Brain microvascular endothelial cell (primary cell): Measurements from ENCODE around the gene TRNAU1AP.
"Not testable (repeated sequence)": the region's sequence is repeated elsewhere in the genome, so short reads cannot be mapped to it uniquely, and the experiment has no call there.

Experiments used
- DNase-seq: peaks from one replicate; pipeline ENCODE4 v3.0.0-alpha.2; 2020
- H3K27ac ChIP-seq: fragments of 250-450 bp; sonication (Bioruptor Pico); 2 replicates; pipeline ENCODE4 v1.5.1; 2020; ENCODE audit warnings: mild to moderate bottlenecking, moderate library complexity
- H3K27me3 ChIP-seq: fragments of 250-450 bp; sonication (Bioruptor Pico); replicated peaks from 2 replicates; pipeline ENCODE4 v1.5.1; 2020; ENCODE audit warnings: mild to moderate bottlenecking
- H3K36me3 ChIP-seq: fragments of 250-450 bp; sonication (Bioruptor Pico); replicated peaks from 2 replicates; pipeline ENCODE4 v1.5.1; 2020; ENCODE audit warnings: mild to moderate bottlenecking
- H3K4me3 ChIP-seq: 2 replicates; pipeline ENCODE4 v1.5.1; 2011; ENCODE audit warnings: low read depth, mild to moderate bottlenecking, control low read depth, low read length, moderate library complexity
- CTCF ChIP-seq: IDR thresholded peaks from 2 replicates; pipeline ENCODE4 v1.5.1; 2011; ENCODE audit warnings: low read depth, mild to moderate bottlenecking, moderate library complexity, low read length, control low read depth, inconsistent platforms; ENCODE audit errors: missing control alignments
- in situ Hi-C: cut with HindIII; loops from 2 replicates; pipeline ENCODE4 v1.10.0; 2017; ENCODE audit warnings: low sequenced_read_pairs, low pct_ligation_motif_present

Gene TRNAU1AP

GRCh38 chr1:28534671-28535070, 18.2 kb upstream of the TRNAU1AP start:
- Histone ChIP-seq H3K36me3 (peaks cover 40% of the 10 kb centered on the region), H3K4me3 (no peak overlapping the region), H3K27ac (no peak overlapping the region), H3K27me3 (no peaks in the 10 kb centered on the region)
- in situ Hi-C loops = no loop called here
- TF ChIP-seq CTCF = no peak
- no peak for DNase-seq

GRCh38 chr1:28535180-28535579, 17.7 kb upstream of the TRNAU1AP start:
- Histone ChIP-seq H3K4me3 (no peak overlapping the region), H3K27me3 (no peaks in the 10 kb centered on the region), H3K27ac (no peak overlapping the region), H3K36me3 (peaks cover 38% of the 10 kb centered on the region)
- no peak for DNase-seq
- in situ Hi-C loops = no loop called here
- no peak for TF ChIP-seq CTCF

GRCh38 chr1:28537457-28538199, 15.3 kb upstream of the TRNAU1AP start:
- TF ChIP-seq CTCF = no peak
- Histone ChIP-seq H3K36me3 (peaks cover 28% of the 10 kb centered on the region), H3K4me3 (no peak overlapping the region), H3K27me3 (no peaks in the 10 kb centered on the region), H3K27ac (no peak overlapping the region)
- in situ Hi-C loops = no loop called here
- DNase-seq = no peak

GRCh38 chr1:28538286-28538685, 14.6 kb upstream of the TRNAU1AP start:
- no peak for DNase-seq
- Histone ChIP-seq H3K27me3 (no peaks in the 10 kb centered on the region), H3K4me3 (no peak overlapping the region), H3K27ac (no peak overlapping the region), H3K36me3 (peaks cover 28% of the 10 kb centered on the region)
- TF ChIP-seq CTCF = no peak
- in situ Hi-C loops = no loop called here

- no peak overlapping the region for H3K4me3 ChIP-seq
- no peak for DNase-seq
- in situ Hi-C loops = no loop called here
- H3K36me3 ChIP-seq = peaks cover 19% of the 10 kb centered on the region
- TF ChIP-seq CTCF = peak; percentile 43
- H3K27ac ChIP-seq = no peak overlapping the region
- no peaks in the 10 kb centered on the region for H3K27me3 ChIP-seq
Observed at GRCh38 chr1:28540651-28541050, 12.2 kb upstream of the TRNAU1AP start.

- H3K36me3 ChIP-seq = peaks cover 10% of the 10 kb centered on the region
- H3K27me3 ChIP-seq, in situ Hi-C loops, H3K27ac ChIP-seq, DNase-seq, H3K4me3 ChIP-seq: not testable (repeated sequence)
Observed at GRCh38 chr1:28541414-28542015, 11.4 kb upstream of the TRNAU1AP start.
